HUES64 (cell line): ENCODE data around the gene NEURL4.

Experiments used
- H3K27ac ChIP-seq: 2 replicates; pipeline ENCODE4 v1.7.0; 2013; ENCODE audit warnings: low read depth, low read length, inconsistent platforms
- H3K27me3 ChIP-seq: 2 replicates; pipeline ENCODE4 v1.6.1; 2013; ENCODE audit warnings: mild to moderate bottlenecking, low read length; ENCODE audit not compliant: insufficient read depth
- H3K36me3 ChIP-seq: 2 replicates; pipeline ENCODE4 v1.6.1; 2013; ENCODE audit warnings: mild to moderate bottlenecking, low read length; ENCODE audit not compliant: insufficient read depth
- H3K4me1 ChIP-seq: 2 replicates; pipeline ENCODE4 v1.6.1; 2013; ENCODE audit warnings: mild to moderate bottlenecking, low read length, moderate library complexity; ENCODE audit not compliant: insufficient read depth
- H3K4me3 ChIP-seq: 2 replicates; pipeline ENCODE4 v1.5.1; 2013; ENCODE audit warnings: mild to moderate bottlenecking, low read length, moderate library complexity
- H3K9ac ChIP-seq: 2 replicates; pipeline ENCODE4 v1.6.1; 2013; ENCODE audit warnings: mild to moderate bottlenecking, low read depth, low read length
- H3K9me3 ChIP-seq: 2 replicates; pipeline ENCODE4 v1.6.1; 2013; ENCODE audit warnings: low read depth, low read length; ENCODE audit not compliant: insufficient read depth
- WGBS: fragments of 150-250, 120-280 bp; methylation state at CpG from one replicate; pipeline ENCODE4 v1.1.7; 2013; ENCODE audit warnings: missing lambda C conversion rate; 5-methylcytosine and 5-hydroxymethylcytosine counted together

The NEURL4 gene

GRCh38 chr17:7282752-7283321 is 46.3 kb downstream of the NEURL4 start:
- Histone ChIP-seq H3K4me3 (peak overlapping the region; percentile 81), H3K9ac (no peak overlapping the region), H3K27ac (no peak overlapping the region), H3K36me3 (peaks cover 3% of the 10 kb centered on the region; the same call in 1 of the 2 replicates), H3K4me1 (peaks cover 6% of the 10 kb centered on the region; the same call in 1 of the 2 replicates), H3K27me3 (peaks cover 13% of the 10 kb centered on the region), H3K9me3 (no peaks in the 10 kb centered on the region)
- WGBS = 84% methylated on average over 6 of the region's 6 CpGs

GRCh38 chr17:7281953-7282751 is 47.0 kb downstream of the NEURL4 start:
- Histone ChIP-seq H3K27ac (no peak overlapping the region; the same call in 1 of the 2 replicates), H3K36me3 (peaks cover 3% of the 10 kb centered on the region; the same call in 1 of the 2 replicates), H3K27me3 (peaks cover 13% of the 10 kb centered on the region), H3K9ac (peak overlapping the region; percentile 70), H3K4me1 (peaks cover 6% of the 10 kb centered on the region; the same call in 1 of the 2 replicates), H3K4me3 (peak overlapping the region; percentile 81), H3K9me3 (no peaks in the 10 kb centered on the region)
- 3% methylated on average over 43 of the region's 43 CpGs for WGBS

GRCh38 chr17:7281074-7281952 is 47.8 kb downstream of the NEURL4 start, which contains the start of gene SLC2A4:
SLC2A4 (plus strand) TSS chr17:7281718; CDS start chr17:7281935, 217 bp downstream.
- H3K27me3 ChIP-seq = peaks cover 13% of the 10 kb centered on the region
- WGBS = under 1% methylated on average over 71 of the region's 71 CpGs
- H3K36me3 ChIP-seq = peaks cover 3% of the 10 kb centered on the region; the same call in 1 of the 2 replicates
- H3K9ac ChIP-seq = peak within 1 kb of the TSS; percentile 70
- H3K4me3 ChIP-seq = peak within 1 kb of the TSS; percentile 81
- H3K27ac ChIP-seq = no peak within 1 kb of the TSS; the same call in 1 of the 2 replicates
- peaks cover 6% of the 10 kb centered on the region; the same call in 1 of the 2 replicates for H3K4me1 ChIP-seq
- no peaks in the 10 kb centered on the region for H3K9me3 ChIP-seq

- WGBS = under 1% methylated on average over 29 of the region's 29 CpGs
- Histone ChIP-seq H3K4me3 (peak overlapping the region; percentile 81), H3K4me1 (peaks cover 6% of the 10 kb centered on the region; the same call in 1 of the 2 replicates), H3K9ac (peak overlapping the region; percentile 47), H3K27me3 (peaks cover 13% of the 10 kb centered on the region), H3K9me3 (no peaks in the 10 kb centered on the region), H3K27ac (no peak overlapping the region), H3K36me3 (0 out of 2 replicates have a peak, but pooled peaks cover 3% of the 10 kb centered on the region)
Measured at GRCh38 chr17:7280519-7281073, 48.5 kb downstream of the NEURL4 start.

GRCh38 chr17:7279448-7279847 is 49.7 kb downstream of the NEURL4 start:
- H3K4me1 ChIP-seq = peaks cover 6% of the 10 kb centered on the region; the same call in 1 of the 2 replicates
- no peak overlapping the region for H3K9ac ChIP-seq
- no peaks in the 10 kb centered on the region for H3K9me3 ChIP-seq
- no peak overlapping the region for H3K4me3 ChIP-seq
- H3K36me3 ChIP-seq = 0 out of 2 replicates have a peak, but pooled peaks cover 1% of the 10 kb centered on the region
- H3K27ac ChIP-seq = no peak overlapping the region
- WGBS = 87% methylated on average over 8 of the region's 8 CpGs
- peaks cover 13% of the 10 kb centered on the region for H3K27me3 ChIP-seq

- Histone ChIP-seq H3K4me3 (no peak overlapping the region), H3K27ac (no peak overlapping the region), H3K4me1 (peaks cover 5% of the 10 kb centered on the region; the same call in 1 of the 2 replicates), H3K27me3 (peaks cover 20% of the 10 kb centered on the region), H3K36me3 (no peaks in the 10 kb centered on the region), H3K9me3 (no peaks in the 10 kb centered on the region), H3K9ac (no peak overlapping the region)
- 25% methylated on average over 1 of the region's 1 CpG for WGBS
Measured at GRCh38 chr17:7266784-7267183, 62.4 kb downstream of the NEURL4 start.
